GM12878 (cell line): ENCODE data around the gene IZUMO1. TPM values are rescaled to one million over a fixed set of nuclear protein-coding genes. Genes with fewer than 3 reads are reported as not detected.
A peak's percentile ranks its signal among the peaks of the same experiment; 100 is the strongest.

Source experiments
- ESRRA ChIP-seq: IDR thresholded peaks from 2 replicates; pipeline ENCODE4 v1.6.1; 2012; ENCODE audit warnings: mild to moderate bottlenecking, low read length, improper control_type of control experiment
- FOS ChIP-seq: IDR thresholded peaks from 3 replicates; pipeline ENCODE4 v1.6.1; 2011; ENCODE audit warnings: borderline replicate concordance; ENCODE audit not compliant: insufficient read length; ENCODE audit errors: extremely low read depth
- HDAC6 ChIP-seq: fragments of 200-600 bp; sonication (generic); IDR thresholded peaks from one replicate; pipeline ENCODE4 v1.8.0; 2017; ENCODE audit warnings: antibody characterized with exemption; ENCODE audit not compliant: unreplicated experiment
- JUNB ChIP-seq: IDR thresholded peaks from 2 replicates; pipeline ENCODE4 v1.6.1; 2016; ENCODE audit warnings: antibody characterized with exemption, mild to moderate bottlenecking
- KLF5 ChIP-seq: fragments of 450-650 bp; IDR thresholded peaks from 2 replicates; pipeline ENCODE4 v1.6.1; 2014; ENCODE audit warnings: mild to moderate bottlenecking; ENCODE audit not compliant: partially characterized antibody
- NR2C2 ChIP-seq: IDR thresholded peaks from 2 replicates; pipeline ENCODE4 v1.6.1; 2011; ENCODE audit warnings: borderline replicate concordance, low read depth; ENCODE audit not compliant: control insufficient read depth, insufficient read length
- PML ChIP-seq: IDR thresholded peaks from 2 replicates; pipeline ENCODE4 v1.6.1; 2012; ENCODE audit warnings: low read length, inconsistent platforms
- RCOR1 ChIP-seq: conservative IDR thresholded peaks from 2 replicates; pipeline ENCODE4 v1.6.1; 2012; ENCODE audit warnings: low read depth, low read length, improper control_type of control experiment
- ZBED1 ChIP-seq: IDR thresholded peaks from 2 replicates; pipeline ENCODE4 v1.6.1; 2016; ENCODE audit warnings: borderline replicate concordance
- ZNF217 ChIP-seq: fragments of 450-650 bp; IDR thresholded peaks from 2 replicates; pipeline ENCODE4 v1.6.1; 2017; ENCODE audit warnings: antibody characterized with exemption, mild to moderate bottlenecking
- ZNF384 ChIP-seq: IDR thresholded peaks from 2 replicates; pipeline ENCODE4 v1.6.1; 2012; ENCODE audit warnings: low read depth, mild to moderate bottlenecking, low read length, improper control_type of control experiment, borderline replicate concordance
- polyA plus RNA-seq, 11 experiments: library from polyadenylated mRNA; depleted of rRNA in 4 of 11; unstranded in 6 of 11; stranded (reverse) in 5 of 11; fragments of >200 nt; fragmentation: Nextera tagmentation in 4 of 11; fragmentation: Illumina TruSeq in 1 of 11; extraction: Ambion mirVana in 4 of 11; extraction: Trizol in 1 of 11; gene quantifications; 1 replicate in 1 of 11; 2 replicates in 10 of 11; pipeline versions ENCODE4 v1.2.1 to v1.2.3, GENCODE V29; 2011 to 2016; ENCODE audit warnings: inconsistent platforms in 2 of 11, missing spikeins in 2 of 11, low read depth in 1 of 11
- total RNA-seq, 4 experiments: library from RNA; depleted of rRNA in 3 of 4; stranded (reverse); fragments of >200 nt in 3 of 4; fragmentation: Illumina TruSeq in 1 of 4; extraction: Trizol in 1 of 4; gene quantifications; 2 replicates each; pipeline versions ENCODE4 v1.2.1 to v1.2.3, GENCODE V29; 2013 to 2021
- TF ChIP-seq, protein P1 (sequence below): fragments of 450-650 bp; IDR thresholded peaks from 2 replicates; pipeline ENCODE4 v1.6.1; 2018; ENCODE audit warnings: mild to moderate bottlenecking, low read depth, moderate library complexity; ENCODE audit not compliant: partially characterized antibody
- TF ChIP-seq, protein P2 (sequence below): fragments of 450-650 bp; IDR thresholded peaks from 2 replicates; pipeline ENCODE4 v1.6.1; 2014; ENCODE audit warnings: mild to moderate bottlenecking
- TF ChIP-seq, protein P3 (sequence below): fragments of 450-650 bp; formaldehyde crosslinking; IDR thresholded peaks from 2 replicates; pipeline ENCODE4 v1.4.0; 2022; ENCODE audit warnings: mild to moderate bottlenecking, moderate library complexity
- TF ChIP-seq, protein P4 (sequence below): IDR thresholded peaks from 2 replicates; pipeline ENCODE4 v1.6.1; 2011; ENCODE audit warnings: borderline replicate concordance, low read depth, mild to moderate bottlenecking, moderate library complexity, mixed read lengths, low read length; ENCODE audit not compliant: insufficient read depth; ENCODE audit errors: extremely low read length
- TF ChIP-seq, protein P5 (sequence below), 3 experiments: IDR thresholded peaks in 2 of 3; conservative IDR thresholded peaks in 1 of 3; 2 replicates each; pipeline ENCODE4 v1.5.1; 2011; ENCODE audit warnings: low read depth in 3 of 3, low read length in 3 of 3, mild to moderate bottlenecking in 3 of 3, control low read depth in 2 of 3, moderate library complexity in 2 of 3, inconsistent platforms in 1 of 3, mixed read lengths in 1 of 3; ENCODE audit not compliant: control insufficient read depth in 2 of 3, insufficient read depth in 1 of 3; ENCODE audit errors: extremely low read depth in 1 of 3
- TF ChIP-seq, protein P6 (sequence below): IDR thresholded peaks from 2 replicates; pipeline ENCODE4 v1.6.1; 2012; ENCODE audit warnings: low read length, inconsistent platforms

Gene IZUMO1
- total and polyA plus RNA-seq, 10 of the 15 experiments (the other 5 are each of a cell fraction or from before 2014, with no cell fraction given), result not detected

DNA sequence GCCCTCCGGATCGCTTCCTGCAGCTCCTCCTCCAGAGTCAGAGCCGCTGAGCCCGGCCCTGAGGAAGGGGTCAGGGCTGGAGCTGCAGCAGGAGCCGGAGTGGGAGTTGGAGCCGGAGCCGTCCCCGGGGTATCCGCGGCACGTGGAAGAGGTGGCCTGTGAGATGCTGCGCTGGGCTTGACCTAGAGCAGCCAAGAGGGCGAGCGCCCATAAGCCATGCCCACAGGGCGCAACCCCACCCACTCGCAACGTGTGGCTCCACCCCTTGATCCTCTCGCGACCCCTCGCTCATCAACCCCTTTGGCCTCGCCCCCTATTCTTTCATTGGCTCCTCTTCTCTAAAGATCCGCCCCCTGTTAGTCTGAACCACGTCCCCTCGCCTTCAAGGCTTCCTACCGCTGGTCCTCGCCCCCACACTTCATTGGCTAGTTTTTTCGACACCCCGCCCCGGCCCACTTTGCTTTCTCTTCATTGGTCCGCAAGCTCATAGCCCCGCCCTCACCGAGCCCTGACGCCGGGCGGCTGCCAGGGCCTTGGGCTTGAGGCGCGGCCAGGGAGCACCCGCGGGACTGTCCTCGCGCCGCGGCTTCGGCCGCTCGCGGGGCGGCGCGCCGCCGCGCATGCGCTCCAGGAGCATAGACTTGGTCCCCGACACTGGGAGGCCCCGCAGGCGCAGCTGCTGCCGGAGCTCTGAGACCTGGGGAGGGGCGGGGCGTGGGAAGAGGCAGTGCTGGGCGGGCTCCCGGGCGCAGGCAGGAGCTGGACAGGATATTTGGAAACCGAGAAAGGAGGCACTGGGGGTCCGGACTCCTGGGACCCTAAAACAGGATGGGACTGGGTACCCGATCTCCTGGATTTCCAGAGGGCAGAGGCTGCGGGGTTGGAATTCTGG lies 32.6 kb downstream of the IZUMO1 start (continued):
- TF ChIP-seq, protein P1, sequence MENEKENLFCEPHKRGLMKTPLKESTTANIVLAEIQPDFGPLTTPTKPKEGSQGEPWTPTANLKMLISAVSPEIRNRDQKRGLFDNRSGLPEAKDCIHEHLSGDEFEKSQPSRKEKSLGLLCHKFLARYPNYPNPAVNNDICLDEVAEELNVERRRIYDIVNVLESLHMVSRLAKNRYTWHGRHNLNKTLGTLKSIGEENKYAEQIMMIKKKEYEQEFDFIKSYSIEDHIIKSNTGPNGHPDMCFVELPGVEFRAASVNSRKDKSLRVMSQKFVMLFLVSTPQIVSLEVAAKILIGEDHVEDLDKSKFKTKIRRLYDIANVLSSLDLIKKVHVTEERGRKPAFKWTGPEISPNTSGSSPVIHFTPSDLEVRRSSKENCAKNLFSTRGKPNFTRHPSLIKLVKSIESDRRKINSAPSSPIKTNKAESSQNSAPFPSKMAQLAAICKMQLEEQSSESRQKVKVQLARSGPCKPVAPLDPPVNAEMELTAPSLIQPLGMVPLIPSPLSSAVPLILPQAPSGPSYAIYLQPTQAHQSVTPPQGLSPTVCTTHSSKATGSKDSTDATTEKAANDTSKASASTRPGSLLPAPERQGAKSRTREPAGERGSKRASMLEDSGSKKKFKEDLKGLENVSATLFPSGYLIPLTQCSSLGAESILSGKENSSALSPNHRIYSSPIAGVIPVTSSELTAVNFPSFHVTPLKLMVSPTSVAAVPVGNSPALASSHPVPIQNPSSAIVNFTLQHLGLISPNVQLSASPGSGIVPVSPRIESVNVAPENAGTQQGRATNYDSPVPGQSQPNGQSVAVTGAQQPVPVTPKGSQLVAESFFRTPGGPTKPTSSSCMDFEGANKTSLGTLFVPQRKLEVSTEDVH, result no peak
- TF ChIP-seq NR2C2 (no peak), JUNB (no peak), PML (no peak), FOS (peak; percentile 31), ZBED1 (no peak), ESRRA (no peak), KLF5 (no peak), HDAC6 (no peak), ZNF384 (no peak), RCOR1 (no peak), ZNF217 (no peak)
- TF ChIP-seq, protein P2, sequence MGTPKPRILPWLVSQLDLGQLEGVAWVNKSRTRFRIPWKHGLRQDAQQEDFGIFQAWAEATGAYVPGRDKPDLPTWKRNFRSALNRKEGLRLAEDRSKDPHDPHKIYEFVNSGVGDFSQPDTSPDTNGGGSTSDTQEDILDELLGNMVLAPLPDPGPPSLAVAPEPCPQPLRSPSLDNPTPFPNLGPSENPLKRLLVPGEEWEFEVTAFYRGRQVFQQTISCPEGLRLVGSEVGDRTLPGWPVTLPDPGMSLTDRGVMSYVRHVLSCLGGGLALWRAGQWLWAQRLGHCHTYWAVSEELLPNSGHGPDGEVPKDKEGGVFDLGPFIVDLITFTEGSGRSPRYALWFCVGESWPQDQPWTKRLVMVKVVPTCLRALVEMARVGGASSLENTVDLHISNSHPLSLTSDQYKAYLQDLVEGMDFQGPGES, result peak; percentile 73
- TF ChIP-seq, protein P3, sequence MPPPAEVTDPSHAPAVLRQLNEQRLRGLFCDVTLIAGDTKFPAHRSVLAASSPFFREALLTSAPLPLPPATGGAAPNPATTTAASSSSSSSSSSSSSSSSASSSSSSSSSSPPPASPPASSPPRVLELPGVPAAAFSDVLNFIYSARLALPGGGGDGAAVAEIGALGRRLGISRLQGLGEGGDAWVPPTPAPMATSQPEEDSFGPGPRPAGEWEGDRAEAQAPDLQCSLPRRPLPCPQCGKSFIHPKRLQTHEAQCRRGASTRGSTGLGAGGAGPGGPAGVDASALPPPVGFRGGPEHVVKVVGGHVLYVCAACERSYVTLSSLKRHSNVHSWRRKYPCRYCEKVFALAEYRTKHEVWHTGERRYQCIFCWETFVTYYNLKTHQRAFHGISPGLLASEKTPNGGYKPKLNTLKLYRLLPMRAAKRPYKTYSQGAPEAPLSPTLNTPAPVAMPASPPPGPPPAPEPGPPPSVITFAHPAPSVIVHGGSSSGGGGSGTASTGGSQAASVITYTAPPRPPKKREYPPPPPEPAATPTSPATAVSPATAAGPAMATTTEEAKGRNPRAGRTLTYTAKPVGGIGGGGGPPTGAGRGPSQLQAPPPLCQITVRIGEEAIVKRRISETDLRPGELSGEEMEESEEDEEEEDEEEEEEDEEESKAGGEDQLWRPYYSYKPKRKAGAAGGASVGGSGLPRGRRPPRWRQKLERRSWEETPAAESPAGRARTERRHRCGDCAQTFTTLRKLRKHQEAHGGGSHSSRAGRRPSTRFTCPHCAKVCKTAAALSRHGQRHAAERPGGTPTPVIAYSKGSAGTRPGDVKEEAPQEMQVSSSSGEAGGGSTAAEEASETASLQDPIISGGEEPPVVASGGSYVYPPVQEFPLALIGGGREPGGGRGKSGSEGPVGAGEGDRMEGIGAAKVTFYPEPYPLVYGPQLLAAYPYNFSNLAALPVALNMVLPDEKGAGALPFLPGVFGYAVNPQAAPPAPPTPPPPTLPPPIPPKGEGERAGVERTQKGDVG (CRISPR knock-in tag), result no peak
- TF ChIP-seq, protein P4, sequence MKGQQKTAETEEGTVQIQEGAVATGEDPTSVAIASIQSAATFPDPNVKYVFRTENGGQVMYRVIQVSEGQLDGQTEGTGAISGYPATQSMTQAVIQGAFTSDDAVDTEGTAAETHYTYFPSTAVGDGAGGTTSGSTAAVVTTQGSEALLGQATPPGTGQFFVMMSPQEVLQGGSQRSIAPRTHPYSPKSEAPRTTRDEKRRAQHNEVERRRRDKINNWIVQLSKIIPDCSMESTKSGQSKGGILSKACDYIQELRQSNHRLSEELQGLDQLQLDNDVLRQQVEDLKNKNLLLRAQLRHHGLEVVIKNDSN, result no peak
- TF ChIP-seq, protein P5, sequence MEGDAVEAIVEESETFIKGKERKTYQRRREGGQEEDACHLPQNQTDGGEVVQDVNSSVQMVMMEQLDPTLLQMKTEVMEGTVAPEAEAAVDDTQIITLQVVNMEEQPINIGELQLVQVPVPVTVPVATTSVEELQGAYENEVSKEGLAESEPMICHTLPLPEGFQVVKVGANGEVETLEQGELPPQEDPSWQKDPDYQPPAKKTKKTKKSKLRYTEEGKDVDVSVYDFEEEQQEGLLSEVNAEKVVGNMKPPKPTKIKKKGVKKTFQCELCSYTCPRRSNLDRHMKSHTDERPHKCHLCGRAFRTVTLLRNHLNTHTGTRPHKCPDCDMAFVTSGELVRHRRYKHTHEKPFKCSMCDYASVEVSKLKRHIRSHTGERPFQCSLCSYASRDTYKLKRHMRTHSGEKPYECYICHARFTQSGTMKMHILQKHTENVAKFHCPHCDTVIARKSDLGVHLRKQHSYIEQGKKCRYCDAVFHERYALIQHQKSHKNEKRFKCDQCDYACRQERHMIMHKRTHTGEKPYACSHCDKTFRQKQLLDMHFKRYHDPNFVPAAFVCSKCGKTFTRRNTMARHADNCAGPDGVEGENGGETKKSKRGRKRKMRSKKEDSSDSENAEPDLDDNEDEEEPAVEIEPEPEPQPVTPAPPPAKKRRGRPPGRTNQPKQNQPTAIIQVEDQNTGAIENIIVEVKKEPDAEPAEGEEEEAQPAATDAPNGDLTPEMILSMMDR (IDR thresholded peaks at IDR 0.05 in 2 of 3, conservative IDR thresholded peaks at IDR 0.05 in 1 of 3; ENCODE audit: control insufficient read depth in 2 of 3, extremely low read depth in 1 of 3, insufficient read depth in 1 of 3, low read depth in 3 of 3, low read length in 3 of 3), result no peak; a peak in 1 of 6 replicates
- TF ChIP-seq, protein P6, sequence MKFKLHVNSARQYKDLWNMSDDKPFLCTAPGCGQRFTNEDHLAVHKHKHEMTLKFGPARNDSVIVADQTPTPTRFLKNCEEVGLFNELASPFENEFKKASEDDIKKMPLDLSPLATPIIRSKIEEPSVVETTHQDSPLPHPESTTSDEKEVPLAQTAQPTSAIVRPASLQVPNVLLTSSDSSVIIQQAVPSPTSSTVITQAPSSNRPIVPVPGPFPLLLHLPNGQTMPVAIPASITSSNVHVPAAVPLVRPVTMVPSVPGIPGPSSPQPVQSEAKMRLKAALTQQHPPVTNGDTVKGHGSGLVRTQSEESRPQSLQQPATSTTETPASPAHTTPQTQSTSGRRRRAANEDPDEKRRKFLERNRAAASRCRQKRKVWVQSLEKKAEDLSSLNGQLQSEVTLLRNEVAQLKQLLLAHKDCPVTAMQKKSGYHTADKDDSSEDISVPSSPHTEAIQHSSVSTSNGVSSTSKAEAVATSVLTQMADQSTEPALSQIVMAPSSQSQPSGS, result no peak
